Fibroblast of peridontal ligament (primary cell): ENCODE data around the gene ESRP2.

Source experiments
- DNase-seq: peaks from one replicate; pipeline ENCODE4 v3.0.0-alpha.2; 2010; ENCODE audit errors: extremely low read depth

ESRP2 gene

DNA sequence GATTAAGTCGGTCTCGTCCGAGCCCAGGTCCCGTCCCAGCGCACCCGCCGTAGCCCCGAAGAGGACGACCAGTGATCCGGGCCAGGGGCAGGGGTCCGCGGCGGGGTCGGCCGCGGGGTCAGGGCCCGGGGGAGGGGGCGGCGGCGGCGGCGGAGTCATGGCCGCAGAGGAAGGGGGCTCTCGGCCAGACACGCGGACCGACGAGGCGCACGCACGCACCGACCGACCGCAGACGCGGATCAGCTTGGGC lies at the start of gene ESRP2:
Gene ESRP2, minus strand, starts transcription at position 241 of the 250 bp plus-strand sequence. Its CDS starts 82 bp downstream, at position 159.
- no peak for DNase-seq

DNA sequence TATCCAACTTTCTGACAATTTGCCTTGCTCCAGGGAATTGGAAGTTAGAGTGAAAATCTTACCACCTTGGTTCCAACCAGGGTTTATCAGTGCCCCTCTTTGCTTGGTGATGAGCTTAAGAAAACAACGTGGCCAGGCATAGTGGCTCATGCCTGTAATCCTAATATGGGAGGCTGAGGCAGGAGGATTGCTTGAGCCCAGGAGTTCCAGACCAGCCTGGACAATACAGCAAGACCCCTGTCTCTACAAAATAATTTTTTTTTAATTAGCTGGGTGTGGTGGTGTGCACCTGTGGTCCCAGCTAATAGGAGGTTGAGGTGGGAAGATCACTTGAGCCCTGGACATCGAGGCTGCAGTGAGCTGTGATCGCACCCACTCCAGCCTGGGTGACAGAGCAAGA lies 49.8 kb upstream of the ESRP2 start:
- no peak for DNase-seq

DNA sequence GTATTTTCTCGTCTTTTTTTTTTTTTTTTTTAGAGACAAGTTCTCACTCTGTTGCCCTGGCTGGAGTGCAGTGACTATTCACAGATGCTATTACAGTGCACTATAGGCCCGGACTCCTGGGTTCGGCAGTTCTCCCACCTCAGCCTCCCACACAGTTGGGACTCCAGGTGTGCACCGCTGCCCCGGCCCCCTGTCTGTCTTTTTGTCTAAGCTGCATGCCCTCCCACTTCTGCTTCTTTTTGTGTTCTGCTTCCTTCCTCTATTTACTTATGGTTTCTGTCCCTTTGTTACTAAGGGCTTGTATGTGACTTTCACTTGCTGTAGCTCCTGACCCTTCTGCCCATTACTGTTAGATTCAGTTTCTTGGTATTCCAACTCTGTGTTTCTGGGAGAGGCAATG lies 48.9 kb upstream of the ESRP2 start:
- no peak for DNase-seq

DNA sequence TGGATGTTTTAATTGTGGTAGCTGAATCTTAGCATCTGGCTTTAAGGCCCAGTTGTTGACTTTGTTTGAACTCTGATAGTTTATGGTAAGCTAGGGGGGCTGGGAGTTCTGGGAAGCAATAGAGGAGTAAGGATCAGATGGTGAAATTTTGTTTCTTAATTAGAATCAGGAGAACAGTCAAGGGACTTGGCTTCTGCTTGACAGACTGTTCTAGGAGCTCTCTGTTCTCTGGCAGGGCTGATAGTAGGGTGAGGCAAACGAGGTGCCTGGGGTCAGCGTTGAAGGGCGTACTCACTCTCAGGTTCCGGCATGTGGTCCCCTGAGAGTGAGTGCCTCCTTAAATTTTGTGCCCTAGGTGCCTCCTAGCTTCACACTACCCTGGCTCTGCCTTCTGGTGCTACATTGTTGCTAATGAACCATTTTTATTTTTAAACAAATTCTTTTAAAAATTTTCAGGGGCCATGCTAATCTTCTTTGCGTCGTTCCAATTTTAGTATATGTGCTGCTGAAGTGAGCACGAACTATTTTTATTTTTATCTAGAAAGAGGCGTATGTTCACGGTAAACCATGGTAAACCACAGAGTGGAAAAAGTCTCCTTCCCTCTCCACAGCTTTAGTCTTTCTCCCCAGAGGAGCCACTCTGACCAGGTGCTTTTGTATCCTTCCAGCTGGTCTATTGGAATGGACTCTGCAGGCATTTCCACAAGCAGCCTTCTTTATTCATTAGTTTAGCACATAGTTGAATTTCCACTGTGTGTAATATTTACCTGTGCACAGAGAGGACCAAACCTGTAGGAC lies 48.1 kb upstream of the ESRP2 start:
- DNase-seq, result peak; percentile 71

DNA sequence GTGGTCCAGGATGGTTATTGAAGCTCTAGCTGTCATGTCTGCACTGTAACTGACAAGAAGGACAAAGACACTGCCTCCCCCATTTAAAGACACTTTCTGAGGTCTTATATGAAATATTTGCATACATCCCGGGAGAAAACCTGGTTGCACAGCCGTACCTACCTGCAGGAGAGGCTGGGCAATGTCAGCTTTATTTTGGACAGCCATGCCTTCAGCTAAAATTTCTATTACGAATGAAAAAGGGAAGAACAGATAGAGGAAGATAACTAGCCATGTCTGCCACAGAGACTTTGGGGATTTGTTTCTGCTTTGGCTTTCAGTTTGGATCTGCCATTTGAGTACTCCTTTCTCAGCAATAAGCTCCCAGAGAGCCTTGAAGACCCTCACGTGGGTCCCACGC lies 47.4 kb upstream of the ESRP2 start:
- no peak for DNase-seq

DNA sequence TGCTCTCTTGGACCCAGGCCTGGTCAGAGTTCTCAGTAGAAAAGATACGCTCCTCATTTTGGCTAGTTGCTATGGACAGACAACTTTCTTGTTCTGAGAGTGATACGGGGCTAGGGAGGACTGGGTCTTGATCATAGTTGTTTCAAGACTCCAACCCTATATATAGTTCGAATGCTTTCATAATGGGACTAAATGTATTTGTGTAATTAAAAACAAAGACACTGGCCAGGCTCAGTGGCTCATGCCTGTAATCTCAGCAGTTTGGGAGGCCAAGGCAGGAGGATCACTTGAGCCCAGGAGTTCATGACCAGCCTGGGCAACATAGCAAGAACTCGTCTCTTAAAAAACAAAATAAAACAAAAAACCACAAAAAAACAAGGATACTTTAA lies 46.1 kb upstream of the ESRP2 start:
- DNase-seq, result no peak

DNA sequence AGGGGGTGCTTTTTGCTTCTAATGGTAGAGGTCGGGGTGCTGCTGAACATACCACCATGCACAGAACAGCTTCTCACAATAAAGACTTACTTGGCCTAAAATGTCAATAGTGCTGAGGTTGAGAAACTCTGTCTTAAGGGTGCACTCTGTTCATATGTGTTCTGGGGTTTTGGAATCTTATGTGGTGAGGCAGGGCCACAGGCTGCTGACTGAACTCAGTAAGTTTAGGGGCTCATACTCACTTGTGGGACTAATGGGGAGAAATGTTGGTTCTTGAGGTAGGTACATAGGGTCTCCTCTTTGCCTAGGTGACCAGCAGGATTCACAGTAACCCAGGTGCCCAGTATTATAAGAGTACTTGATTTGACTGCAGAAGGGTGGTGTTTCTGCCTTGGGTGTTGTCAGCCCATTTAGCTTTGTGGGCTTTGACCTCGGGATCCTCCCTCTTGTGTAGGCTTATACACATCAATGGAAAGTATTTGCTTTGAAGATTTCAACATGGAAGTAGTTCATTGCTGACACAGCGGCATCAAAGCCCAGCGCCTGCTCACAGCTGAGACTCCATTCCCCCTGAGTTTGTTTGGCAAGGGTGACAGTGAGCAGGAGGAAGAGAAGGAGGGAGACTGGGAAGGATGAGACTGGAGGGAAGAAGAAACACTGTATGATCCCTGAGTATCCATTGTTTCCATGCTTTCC lies 45.6 kb upstream of the ESRP2 start:
- no peak for DNase-seq

DNA sequence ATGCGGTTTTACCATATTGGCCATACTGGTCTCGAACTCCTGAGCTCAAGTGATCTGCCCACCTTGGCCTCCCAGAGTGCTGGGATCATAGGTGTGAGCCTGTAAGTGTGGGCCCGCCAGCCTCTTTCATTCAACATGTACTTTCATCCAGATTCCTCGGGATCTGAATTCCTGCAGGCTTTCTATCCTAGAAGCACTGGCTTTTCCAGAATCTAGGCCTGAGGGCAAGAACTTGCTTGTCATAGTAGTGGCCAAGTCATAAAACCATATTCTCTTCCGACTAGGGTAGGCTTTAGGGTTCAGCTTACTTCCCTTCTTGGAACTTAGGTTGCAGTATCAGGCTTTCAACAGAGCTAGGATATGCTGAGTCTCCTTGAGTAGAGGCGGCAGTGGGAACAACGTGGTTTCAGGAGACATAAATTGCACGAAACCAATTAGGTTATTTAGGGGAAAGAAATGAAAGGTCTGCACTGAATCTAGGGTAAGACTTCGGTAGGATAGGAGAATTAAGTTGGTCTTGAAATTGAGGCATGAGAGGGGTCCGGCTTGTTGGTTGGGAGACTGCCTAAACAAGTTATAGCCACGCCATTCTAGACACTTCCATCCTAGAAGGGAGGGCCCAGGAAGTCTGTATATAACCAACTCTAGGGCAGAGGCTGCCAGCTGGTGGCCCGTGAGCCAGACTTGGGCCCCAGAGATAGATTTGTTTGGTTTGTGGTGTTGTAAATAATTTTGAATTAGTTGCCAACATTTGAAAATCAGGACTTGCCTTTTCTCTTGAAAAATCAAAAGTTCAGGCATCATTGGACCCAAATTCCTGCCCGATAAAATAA lies 44.0 kb upstream of the ESRP2 start:
- DNase-seq, result no peak

DNA sequence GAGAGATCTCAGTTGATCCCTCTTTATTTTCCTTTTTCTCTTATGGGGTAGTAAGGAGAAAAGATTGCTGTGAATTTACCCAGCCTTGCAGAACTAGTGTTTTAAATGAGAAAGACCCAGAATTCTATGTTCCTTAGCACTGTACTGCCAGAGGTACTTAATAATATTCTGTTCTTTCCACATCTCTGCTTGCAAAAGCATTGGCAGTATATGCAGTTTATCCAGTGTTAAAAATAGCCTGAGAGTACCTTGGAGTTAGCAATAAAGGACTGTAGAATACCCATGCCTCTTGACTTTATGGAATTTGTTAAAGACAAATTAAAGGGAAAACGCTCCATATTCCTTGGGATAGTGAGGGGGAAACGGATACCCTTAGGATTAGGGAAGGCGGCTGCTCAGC lies 40.3 kb upstream of the ESRP2 start:
- DNase-seq, result no peak

DNA sequence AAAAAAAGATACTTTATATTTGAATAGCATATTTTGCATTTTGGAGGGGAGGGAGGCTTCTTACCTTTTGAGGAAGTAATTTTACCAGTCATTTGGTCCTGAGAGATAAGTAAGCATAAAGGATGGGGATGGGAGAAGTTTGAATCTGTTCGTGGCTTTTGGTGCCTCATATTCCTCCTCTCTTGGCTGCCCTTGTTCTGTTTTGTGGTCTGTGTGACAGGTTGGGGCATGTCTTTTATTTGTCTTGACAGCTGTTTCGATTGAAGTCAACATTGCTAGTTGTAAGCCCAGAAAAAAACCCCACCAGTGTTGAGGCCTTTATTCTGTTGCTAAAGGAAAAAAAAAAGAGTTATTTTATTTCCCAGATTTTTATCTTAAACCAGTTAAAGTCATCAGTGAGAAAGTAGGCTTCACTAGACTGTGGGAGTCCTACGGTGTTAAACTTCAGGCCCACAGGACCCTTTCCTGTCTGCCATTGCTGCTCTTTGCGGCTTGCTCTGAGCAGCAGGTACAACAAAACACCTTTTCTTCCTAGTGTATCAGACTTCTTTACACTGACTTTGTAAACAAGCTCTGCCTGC lies 39.8 kb upstream of the ESRP2 start:
- DNase-seq, result no peak

DNA sequence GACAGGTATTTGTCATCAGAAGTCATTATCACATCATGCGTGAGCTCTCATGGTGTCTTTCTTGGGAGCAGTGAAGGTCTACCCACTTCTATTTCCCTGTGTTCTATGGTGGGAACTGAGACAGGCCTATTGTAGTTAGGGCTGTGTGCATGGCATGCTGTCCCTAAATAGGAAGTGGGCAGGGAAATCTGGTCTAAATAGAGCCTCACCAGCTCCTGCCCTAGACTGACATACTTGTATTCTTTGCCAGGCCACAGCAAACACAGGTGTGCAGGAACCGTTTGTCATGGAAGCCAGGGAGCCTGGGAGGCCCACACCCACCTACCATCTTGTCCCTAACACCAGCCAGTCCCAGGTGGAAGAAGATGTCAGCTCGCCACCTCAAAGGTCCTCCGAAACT lies 38.5 kb upstream of the ESRP2 start:
- no peak for DNase-seq

DNA sequence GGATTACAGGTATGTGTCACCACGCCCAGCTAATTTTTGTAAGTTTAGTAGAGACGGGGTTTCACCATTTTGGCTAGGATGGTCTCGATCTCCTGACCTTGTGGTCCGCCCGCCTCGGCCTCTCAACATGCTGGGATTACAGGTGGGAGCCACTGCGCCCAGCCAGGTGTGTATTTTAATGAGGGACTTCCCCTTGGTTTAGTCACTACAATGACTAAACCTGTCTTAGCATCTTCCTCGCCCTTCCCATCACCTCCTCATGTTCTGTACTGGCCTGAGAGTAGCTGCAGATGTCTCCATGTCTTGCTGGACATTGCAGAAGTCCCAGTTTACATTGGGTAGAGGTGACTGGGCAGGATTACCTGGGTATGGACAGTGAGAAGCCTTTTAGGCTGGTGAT lies 38.0 kb upstream of the ESRP2 start:
- no peak for DNase-seq

DNA sequence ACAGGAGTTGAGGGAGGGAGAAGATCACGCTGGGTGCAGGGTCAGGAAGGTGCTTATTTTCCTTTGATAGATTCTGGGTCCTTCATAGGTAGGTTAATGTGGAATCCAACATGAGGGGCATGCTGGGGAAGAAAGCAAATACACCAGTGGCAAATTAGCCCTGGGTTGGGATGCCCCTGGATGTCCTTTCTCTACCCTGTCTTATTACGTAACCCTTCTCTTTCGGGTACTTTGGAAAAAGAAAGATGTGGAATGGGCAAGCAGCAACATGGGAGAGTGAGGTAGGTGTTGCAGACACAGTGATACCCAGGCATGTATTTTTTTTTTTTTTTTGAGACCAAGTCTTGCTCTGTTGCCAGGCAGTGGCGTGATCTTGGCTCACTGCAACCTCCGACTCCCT lies 37.5 kb upstream of the ESRP2 start:
- DNase-seq, result no peak

DNA sequence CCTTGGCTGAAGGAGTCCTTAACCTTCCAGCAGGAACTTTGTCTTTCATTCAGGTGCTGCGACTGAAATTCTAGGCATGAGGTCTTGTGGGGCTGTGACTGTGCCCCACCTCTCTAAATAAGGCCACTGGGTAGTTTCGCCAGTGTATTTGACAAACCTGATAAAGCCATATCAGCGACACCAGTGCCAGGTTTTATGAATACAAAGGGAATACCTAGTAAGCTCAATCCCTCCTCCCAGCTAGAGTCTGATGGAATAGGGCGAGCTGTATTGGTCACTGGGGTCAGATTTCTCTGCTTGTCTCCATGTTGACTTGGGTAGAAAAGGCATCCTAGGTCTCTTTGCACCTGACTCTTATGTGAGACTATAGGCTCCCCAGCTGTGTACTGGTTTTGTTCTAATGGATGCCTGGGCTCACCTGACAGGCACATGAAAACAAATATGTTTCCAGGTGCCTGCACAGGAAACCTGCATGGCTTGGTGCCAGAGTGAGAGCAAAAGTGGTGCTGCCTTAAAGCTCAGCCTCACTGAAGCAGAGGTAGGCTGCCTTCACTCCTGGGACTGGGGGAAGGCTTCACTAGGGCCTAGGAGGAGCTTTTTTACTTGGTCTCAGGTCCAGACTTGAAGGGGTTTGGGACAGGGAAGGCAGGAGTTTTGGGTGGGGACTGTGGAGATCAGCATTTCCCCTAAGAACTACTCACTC lies 36.7 kb upstream of the ESRP2 start:
- DNase-seq, result no peak

DNA sequence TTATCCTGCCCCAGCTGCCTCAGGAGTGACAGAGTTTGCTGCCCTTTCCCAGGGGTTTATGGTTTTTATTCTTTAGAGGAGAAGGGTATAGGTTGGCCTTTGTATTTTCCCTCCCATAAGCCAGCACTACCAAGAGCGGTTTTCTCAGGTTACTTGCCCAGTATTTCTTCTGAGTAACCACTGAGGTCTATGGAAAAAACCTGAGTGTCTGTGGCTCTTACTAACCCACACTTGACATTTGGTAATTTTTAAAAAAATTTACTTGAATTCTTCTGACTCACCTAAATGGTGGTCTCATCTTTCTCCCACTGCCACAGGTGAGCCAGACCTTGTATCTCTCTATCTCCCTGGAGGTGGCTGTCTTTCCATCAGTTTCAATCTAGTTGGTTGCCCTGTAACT lies 34.4 kb upstream of the ESRP2 start:
- no peak for DNase-seq

DNA sequence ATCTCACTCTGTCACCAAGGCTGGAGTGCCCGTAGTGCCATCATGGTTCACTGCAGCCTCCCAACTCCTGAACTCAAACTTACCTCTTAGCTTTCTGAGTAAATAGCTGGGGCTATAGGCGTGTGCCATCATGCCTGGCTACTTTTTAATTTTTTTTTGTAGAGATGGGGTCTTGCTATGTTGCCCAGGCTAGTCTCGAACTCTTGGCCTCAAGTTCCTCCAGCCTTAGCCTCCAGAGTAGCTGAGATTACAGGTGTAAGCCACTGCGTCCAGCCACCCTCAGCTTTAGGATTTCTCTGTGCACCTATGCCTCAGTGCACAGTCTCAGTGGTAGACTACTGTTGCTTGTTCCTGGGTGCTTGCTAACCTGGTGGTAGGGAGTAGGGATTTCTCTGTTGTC lies 33.9 kb upstream of the ESRP2 start:
- no peak for DNase-seq

DNA sequence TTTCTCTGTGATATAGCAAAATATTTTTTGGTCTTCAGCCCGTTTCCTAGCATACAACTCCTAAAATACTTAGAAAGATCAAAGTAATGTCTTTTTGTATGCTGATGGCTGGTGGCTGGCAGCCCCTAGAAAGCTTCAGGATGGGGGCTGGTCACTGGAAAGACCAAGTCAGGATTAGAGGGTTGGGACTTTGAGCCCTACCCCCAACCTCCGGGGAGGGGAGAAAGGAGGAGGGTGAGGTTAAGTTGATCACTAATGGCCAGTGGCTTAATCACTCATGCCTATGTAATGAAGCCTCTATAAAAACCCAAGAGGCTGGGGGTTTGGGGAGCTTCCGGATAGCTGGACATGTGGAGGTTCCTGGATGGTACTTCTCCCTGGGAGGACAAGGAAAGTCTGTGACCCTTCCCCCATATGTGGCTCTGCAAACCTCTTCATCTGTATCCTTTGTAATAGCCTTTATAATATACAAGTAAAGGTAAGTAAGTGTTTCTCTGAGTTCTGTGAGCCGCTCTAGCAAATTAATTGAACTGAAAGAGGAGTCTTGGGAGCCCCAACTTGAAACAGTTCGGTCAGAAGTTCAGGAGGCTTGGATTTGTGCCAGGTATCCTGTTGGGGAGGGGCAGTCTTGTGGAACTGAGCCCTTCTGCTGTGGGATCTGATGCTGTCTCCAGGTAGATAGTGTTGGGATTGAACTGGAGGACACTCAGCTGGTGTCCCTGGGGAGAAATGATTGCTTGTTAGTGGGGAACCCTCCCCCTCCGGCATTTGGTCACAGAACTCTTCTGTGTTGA lies 31.9 kb upstream of the ESRP2 start:
- DNase-seq, result no peak

DNA sequence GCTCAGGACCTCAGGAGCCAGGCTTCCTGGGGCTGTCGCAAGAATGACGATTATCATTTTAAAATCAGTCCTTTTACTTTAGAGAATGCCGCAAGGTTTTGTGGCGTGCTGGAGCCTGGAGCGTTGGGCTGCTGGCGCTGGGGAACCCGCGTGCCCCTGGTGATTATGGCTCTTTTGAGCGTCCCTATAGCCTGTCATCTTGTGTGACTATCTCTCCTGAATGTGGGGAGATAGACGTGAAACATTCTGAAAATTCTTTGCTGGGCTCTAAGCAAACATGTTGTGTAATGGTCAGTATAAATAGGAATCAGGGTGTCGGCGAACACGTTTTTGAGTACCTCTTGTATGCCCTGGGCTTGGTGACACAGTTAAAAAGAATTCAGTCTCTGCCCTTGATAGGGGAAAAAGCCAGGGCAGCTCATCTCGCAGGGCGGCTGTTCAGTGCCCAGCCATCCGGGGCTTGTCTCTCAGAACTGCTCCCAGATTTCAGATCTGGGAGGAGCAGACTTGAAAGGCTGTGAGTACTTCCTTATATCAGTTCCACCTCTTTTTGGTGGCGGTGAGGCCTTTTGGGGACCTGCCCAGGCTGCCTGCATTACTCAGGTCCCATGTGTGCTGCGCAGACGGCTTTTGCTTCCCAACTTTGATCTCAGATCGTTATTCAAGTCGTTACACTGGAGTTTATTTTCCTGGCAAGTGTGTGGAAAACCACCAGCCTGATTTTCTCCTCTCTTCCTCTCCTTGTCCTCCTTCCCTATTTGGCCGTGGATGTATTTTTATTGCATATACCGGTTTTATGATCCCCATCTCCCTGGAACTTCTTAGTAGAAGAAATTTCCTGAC lies 29.4 kb upstream of the ESRP2 start:
- peak; percentile 56 for DNase-seq

DNA sequence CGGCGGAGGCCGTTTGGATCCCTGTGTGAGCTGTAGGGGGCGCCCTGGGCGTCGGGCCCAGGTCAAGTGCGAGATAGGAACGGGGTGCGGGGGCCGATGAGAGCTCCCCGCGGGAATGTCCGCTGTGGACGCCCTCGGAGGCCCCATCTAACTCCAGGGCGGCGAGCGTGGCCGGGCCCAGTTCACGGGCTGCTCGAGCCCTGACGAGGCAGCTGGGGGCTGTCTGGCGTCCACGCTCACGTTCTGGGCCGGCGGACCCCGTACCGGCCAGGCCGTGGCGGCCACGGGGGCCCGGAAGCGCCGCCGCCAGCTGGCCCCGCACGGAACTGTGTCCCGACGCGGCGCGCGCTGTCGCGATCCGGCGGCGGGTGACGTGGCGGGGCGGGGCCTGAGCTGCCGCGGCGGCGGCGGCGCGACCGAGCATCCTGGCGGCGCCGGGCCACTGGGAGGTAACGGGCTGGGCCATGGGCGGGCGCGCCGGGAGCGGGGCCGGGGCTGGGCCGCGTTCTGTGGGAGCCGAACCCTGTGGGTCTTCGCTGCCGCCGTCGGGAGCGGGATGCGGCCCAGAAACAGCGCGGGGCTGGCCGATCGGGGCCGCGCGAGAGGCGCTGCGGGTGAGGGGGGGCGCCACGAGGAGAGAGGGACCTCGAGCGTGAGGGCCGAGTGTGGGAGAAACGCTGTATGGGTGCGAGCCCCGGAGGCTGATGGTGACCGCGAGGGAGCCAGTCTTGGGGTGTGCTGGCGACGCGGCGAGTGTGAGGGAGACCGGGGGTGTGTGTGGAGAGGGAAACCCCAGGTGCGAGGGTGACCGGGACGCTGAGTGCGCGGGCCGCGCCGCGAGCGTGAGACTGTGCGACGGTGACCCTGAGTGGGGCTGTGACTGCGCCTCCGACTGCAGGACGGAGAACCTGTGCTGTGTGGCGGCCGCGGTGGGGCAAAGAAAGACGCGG lies 28.5 kb upstream of the ESRP2 start, which contains the start of gene SLC7A6:
Gene SLC7A6, plus strand, starts transcription at position 399 of the 950 bp plus-strand sequence. CDS start 10,201 bp downstream, outside the sequence.
- peak; percentile 57 for DNase-seq
